GM18519 (cell line): Measurements from ENCODE around the gene DNAH6.

Source experiments
- ATAC-seq: cut with Tn5 transposase; IDR thresholded peaks from one replicate; pipeline ENCODE4 v1.9.1; 2021; ENCODE audit warnings: mild to moderate bottlenecking, moderate library complexity; ENCODE audit not compliant: unreplicated experiment, low FRiP score

DNAH6 gene

GRCh38 chr2:84678214-84678613 is 161.9 kb downstream of the DNAH6 start:
- ATAC-seq, result no peak

DNA sequence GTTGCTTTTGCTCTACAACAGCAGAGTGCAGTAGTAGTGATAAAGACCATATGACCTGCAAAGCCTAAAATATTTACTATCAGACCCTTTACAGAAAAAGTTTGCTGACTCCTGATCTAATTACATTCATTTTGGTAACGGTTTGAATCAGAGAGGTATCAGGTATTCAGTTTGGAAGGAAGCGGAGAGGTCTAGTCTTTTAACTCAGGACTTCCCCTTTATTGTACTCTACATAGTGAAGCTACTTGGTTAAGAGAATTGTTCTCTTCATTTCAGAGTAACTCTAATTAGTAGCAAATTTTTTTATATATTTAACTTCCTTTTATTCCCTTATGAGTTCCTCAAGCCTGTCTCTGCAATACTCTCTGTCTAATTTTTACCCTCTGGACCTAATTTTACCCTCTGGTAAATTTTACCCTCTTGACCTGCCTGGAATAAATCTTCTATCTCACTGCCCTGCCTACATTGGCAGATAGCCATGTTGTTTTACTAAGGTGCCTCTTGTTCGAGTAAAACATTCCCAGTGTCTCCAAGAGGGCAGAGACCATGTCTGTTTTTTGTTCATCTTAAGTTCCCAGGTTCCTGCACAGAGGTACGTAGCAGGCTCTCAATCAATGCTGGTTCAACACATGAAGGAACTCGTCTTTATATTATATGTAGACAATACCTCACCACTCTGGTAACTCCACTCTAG is 170.6 kb downstream of the DNAH6 start:
- no peak for ATAC-seq

- ATAC-seq, result no peak
These were observed 171.3 kb downstream of the DNAH6 start for GRCh38 chr2:84687498-84688149.

DNA sequence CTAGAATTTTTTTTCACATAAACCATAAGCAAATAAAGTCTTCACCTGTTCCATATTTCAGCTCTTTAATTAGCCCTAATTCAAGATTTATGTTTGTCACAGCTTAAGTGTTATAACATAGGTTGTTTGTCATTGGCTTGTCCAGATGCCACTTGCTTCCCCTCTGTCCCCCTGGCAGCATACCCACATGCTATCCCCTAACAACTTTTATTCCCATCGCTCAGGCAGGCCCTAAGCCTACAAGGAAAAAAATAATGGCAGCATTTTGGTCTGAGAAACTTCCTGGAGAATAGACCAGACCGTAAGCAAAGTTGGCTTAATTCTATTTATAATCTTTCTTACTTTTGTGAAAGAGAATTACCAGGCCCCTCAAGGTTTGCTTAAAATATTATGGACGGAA is 173.9 kb downstream of the DNAH6 start:
- no peak for ATAC-seq

- ATAC-seq, result no peak
These were observed 177.9 kb downstream of the DNAH6 start for GRCh38 chr2:84694088-84694622.

DNA sequence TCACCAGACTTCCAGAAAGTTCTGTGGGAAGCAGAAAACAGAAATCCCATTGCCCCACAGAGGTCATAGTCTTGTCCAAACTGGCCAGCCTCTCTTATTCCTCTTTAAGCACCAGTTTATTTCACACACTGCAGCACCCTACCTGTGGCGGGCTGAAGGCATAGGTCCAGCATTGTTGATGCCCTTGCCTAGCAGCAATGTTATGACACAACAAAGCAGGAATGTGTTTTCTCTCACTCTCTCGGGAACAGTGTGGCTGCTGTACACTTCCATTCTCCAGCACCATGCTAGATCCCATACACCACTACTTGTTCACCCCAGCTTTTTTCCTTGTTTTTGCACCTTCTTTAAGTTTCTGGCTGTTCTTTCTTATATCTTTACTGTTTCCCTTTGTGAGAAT is 181.6 kb downstream of the DNAH6 start:
- ATAC-seq, result no peak

DNA sequence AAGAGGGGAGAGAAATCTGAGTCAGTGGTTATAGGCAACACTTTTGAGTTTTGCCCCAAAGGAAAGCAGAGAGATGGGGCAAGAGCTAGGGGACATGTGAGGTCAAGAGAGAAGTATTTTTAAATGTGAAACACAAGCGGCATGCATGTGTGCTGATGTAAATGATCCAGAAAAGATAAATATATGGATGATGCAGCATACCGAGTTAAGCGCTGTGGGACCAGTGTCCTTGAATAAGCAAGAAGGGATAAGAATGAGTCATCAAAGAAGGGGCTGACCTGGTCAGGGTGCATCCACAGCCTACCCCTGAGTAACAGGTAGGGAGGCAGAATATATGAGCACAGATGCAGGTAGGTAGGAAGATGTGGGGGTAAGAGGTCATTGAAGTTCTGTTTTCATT is 183.7 kb downstream of the DNAH6 start:
- ATAC-seq, result no peak

DNA sequence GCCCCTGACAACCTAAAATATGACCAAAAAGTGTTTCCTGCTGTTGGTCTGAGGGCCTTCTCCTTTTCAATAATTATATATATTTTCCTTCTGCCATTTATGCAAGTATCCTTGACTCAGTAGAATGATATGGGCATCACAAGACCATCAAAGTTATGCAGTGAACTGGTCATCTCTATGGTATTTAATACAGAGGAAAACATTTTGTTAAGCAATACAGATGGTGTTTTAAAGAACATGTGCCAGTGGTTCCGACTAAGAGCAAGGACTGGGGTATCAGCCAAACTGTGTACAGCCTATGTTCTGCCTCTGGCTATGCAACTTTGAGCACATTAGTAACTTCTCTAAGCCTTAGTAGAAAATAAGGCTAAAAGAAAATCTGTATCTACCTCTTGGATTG is 185.6 kb downstream of the DNAH6 start:
- ATAC-seq, result no peak

GRCh38 chr2:84702941-84703340 is 186.6 kb downstream of the DNAH6 start:
- ATAC-seq, result no peak

DNA sequence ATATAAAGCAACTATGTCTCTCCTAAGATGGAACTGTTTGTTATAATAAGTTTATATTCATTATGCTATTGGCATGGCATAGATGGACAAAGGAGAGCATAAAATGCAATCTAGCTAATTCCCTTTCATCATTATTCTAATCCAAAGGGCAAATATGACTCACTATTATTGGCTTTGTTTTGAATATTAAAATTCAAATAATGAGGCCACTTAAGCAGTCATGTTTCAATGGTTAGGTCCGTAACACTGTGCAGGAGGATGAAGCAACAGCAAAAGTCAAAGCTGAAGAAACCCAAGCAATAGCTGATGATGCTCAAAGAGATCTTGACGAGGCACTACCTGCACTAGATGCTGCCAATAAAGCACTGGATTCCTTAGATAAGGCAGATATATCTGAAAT is 187.5 kb downstream of the DNAH6 start:
- no peak for ATAC-seq

DNA sequence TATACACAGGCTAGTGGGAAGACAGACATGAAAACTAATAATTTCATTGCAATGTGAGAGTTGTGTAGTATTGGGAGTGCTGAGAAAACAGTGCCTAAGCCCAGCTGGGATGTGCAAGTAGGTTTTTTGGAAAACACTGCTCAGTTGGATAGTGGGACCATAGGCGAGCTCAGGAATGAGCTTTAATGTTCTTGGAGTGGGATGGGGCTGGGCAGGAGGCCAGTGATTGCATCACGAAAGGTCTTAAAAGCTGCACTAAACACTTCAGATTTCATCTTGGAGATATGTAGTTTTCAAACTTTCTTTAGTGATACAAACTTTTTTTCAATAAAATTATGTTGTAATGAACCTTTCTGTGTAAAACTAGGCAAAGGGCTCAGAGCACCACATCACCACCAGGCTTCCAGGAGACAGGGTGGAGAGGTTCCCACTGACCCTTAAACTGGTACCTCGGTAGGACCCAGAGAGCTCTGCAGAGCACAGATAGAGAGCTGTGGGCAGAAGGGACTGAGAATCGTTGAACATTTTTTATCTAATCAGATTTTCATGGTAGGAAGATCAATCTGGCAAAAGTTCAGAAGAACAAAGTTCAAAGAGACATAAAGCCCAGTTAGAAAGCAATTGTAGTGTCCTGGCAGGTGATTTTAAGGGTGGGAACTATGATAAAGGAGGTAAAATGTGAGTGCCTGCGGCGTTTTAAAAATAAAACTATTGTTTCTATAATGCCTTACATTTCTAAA is 188.4 kb downstream of the DNAH6 start:
- no peak for ATAC-seq

- no peak for ATAC-seq
These were observed 189.6 kb downstream of the DNAH6 start for GRCh38 chr2:84705858-84706257.

DNA sequence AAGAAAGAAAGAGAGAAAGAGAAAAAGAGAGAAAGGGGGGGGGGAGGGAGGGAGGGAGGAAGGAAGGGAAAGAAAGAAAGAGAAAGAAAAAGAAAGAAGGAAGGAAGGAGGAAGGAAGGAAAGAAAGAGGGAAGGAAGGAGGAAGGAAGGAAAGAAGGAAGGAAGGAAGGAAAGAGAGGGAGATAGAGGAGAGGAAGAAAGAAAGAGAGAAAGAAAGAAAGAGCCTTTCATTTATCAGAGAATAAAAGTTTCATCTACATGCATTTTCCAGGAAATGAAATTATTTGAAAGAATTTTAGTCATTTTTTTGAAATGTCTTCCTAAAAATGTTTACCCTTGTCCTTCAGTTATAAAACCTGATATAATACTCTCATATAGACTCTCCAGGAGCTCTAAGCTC is 192.1 kb downstream of the DNAH6 start:
- ATAC-seq, result no peak

GRCh38 chr2:84711651-84712050 is 195.4 kb downstream of the DNAH6 start:
- ATAC-seq, result no peak

DNA sequence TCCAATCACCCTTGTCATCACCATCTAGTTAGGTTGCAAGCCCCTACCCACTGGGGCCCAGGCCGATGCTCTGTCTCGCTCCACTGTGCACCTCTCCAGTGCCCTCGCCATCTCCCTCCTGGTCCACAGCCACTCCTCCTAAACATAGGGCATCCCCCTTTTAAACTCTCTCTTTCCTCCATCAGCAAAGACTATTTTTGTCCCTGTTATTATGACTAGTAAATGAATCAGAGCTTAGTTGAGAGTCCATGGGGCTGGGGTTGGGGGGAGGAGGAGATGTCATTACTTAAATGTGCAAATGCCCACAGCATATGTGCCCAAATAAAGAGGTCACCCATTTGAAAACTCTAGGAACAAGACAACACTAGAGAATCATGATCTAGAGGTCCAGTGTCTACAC is 197.1 kb downstream of the DNAH6 start:
- no peak for ATAC-seq

GRCh38 chr2:84716564-84716963 is 200.3 kb downstream of the DNAH6 start:
- ATAC-seq, result no peak

DNA sequence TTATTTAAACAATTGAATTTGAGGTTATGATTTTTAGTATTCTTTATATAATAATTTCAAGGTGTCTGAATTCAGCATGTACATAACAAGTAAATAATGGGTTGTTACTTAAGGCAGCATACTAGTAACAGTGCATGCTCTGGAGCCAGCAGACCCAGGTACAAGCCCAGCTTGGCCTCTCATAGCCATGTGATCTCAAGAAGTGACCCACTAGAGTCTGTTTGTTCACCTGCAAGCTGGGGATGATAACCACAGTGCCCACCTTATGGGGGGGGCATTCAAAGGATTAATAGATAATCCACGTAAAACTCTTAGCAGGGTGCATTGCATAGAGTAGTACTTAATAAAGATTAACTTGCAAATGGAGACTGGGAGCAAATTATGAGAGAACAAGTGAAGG is 201.0 kb downstream of the DNAH6 start:
- no peak for ATAC-seq

- no peak for ATAC-seq
These were observed 203.1 kb downstream of the DNAH6 start for GRCh38 chr2:84719434-84719833.

DNA sequence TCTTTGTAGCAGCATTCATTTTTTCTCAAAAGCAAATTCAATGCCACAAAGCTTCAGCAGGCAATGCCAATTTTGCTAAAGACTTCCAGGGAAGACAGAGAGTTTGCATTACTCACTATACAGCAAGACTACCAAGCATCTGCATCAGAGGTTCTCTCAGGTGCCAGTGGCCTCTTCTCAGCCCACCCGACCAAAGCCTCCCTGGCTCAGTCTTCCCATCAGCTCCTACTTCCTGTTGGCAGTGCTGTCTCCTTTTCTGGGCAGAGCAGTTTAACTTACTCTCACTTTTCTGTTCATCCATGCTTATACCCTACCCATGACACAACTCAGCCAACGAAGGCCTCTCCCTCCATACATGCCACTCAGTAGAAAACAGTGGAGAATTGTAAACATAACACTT is 207.5 kb downstream of the DNAH6 start:
- ATAC-seq, result no peak

DNA sequence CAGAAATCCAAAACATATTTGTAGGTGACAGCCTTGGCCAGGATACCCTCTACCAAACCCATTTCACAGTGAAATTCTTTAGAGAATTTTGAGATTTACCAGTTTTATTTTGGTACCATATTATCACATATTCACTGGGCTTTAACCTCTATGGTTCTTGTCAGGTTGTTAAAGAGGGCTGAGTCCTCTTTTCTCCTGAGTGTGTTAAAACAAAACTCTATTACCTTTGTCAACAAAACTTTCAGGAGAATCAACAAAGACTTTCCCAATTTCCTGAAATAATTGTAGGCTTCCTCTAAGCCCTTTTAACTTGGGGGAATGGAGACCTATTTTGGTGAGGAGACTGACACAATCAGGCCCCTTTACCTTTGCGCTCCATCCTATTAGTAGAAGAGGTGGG is 209.4 kb downstream of the DNAH6 start:
- no peak for ATAC-seq

GRCh38 chr2:84727315-84727714 is 211.0 kb downstream of the DNAH6 start:
- no peak for ATAC-seq

DNA sequence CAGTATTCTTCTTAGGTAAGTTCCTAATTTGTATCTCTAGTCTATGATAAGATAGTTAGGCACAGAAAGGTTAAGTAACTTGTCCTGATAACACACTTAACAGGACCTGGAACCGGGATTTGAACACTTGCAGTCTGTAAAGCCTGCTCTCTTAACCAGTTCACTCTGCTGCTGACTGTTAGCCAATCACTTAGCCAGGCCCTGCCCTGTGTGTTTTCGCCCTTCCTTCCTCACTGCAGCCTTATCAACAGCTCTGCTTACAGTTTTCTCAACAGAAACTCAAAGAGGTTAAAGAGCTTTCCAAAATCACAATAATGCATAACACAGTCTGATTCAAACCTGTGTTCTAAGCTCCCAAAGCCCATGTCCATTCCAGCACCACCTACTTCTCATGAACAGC is 212.9 kb downstream of the DNAH6 start:
- no peak for ATAC-seq
